GM19372 (cell line): ENCODE measurements around the gene PRPSAP2.
"Not testable (repeated sequence)": the region's sequence is repeated elsewhere in the genome, so short reads cannot be mapped to it uniquely, and the experiment has no call there.

Experiments used
- ATAC-seq: cut with Tn5 transposase; IDR thresholded peaks from one replicate; pipeline ENCODE4 v1.9.1; 2021; ENCODE audit warnings: mild to moderate bottlenecking, low read depth, moderate library complexity; ENCODE audit not compliant: unreplicated experiment

The PRPSAP2 gene

GRCh38 chr17:18888766-18889290, 30.9 kb downstream of the PRPSAP2 start:
- ATAC-seq = no peak

- no peak for ATAC-seq
Observed at GRCh38 chr17:18889658-18890057, 31.7 kb downstream of the PRPSAP2 start.

DNA sequence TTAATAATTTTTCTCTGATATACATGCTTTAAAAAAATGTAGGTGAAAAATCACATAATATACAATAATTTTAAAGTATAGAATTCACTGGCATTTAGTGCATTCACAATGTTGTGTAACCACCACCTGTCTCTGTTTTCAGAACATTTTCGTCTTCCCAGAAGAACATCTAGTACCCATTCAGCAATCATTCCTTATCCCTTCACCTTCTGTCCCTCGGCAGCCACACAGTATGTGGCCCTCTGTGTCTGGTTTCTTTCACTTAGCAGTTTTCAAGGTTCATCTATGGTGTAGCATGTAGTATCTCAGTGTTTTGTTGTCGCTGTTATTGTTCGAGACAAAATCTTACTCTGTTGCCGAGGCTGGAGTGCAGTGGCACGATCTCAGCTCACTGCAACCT, 33.6 kb downstream of the PRPSAP2 start:
- ATAC-seq = no peak

GRCh38 chr17:18896146-18896545, 38.2 kb downstream of the PRPSAP2 start:
- no peak for ATAC-seq

DNA sequence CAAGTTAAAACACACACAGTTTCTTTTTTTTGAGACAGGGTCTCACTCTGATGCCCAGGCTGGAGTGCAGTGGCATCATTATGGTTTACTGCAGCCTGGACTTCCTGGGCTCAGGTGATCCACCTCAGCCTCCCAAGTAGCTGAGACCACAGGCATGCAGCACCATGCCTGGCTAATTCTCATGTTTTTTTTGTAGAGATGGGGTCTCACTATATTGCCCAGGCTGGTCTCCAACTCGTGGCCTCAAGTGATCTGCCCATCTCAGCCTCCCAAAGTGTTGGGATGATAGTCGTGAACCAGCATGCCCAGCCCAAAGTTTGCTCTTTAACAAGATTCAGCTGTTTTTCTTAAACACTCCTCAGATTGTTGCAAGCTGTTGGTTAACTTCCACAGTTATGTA, 39.0 kb downstream of the PRPSAP2 start:
- ATAC-seq = no peak

DNA sequence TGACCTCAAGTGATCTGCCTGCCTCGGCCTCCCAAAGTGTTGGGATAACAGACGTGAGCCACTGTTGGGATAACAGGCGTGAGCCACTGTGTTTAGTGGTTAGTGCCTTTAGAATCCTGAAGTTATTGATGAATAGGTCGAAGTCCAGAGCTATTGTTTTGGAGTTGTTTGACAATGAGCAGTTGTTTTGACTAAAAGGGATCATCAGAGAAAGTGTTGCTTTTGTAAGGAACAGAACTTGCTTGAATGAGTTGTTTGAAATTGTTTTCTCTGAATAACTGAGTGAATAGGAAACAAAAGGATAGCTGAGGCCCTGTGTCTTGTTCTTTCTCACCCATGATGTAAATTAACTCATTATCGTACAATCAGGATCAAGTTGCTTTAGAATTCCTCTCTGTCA, 46.6 kb downstream of the PRPSAP2 start:
- ATAC-seq = no peak

DNA sequence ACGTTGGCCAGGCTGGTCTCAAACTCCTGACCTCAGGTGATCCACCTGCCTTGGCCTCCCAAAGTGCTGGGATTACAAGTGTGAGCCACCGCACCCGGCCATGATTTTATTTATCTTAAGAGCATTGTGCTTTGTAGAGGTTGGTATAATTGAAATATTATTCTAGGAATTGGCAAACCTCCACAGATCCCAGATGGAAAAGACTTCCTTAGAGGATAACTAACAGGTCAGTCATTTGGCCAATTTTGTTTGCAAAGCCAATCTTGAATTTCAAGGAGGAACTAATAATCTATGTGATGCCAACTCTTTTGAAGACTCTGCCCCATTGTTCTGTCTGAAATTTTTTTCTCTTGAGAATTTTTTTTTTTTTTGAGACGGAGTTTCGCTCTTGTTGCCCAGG, 47.3 kb downstream of the PRPSAP2 start:
- no peak for ATAC-seq

DNA sequence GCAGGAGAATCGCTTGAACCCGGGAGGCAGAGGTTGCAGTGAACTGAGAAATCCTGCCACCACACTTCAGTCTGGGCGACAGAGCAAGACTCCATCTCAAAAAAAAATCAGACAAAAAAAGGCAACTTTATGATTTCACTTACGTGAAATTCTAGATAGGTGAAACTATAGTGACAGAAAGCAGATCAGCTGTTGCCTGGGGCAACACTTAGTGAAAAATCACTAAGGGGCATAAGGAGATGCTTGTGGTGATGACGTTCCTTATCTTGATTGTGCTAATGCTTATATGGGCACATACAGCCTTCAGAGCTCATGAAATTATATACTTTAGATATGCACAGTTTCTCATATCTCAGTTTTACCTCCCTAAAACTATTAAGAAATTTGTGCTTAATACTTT, 52.4 kb downstream of the PRPSAP2 start:
- ATAC-seq = no peak

GRCh38 chr17:18910881-18911280, 53.0 kb downstream of the PRPSAP2 start:
- no peak for ATAC-seq

GRCh38 chr17:18916816-18917500, 59.0 kb downstream of the PRPSAP2 start:
- no peak for ATAC-seq

DNA sequence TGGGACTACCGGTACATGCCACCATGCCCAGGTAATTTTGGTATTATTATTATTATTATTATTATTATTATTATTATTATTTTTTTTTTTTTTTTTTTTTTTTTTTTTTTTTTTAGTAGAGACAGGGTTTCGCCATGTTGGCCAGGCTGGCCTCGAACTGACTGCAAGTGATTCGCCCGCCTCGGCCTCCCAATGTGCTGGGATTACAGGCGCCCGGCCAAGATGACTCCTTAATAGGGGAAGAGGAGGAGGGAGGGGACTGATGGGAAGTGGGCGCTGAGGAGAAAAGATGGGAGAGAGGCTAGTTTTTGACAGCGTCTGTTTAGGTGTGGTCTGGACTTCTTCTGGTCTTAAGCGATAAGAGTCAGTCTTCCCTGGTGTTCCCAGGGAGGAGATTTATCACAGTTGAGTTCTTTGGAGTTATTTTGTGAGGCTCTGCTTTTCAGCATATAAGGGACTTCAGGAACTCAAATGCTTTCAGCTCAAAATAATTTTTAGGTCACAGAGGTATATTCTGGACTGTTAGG, 59.6 kb downstream of the PRPSAP2 start:
- no peak for ATAC-seq

- ATAC-seq = no peak
Observed at GRCh38 chr17:18919963-18920362, 62.0 kb downstream of the PRPSAP2 start.

GRCh38 chr17:18920911-18921441, 63.0 kb downstream of the PRPSAP2 start:
- ATAC-seq = no peak

- ATAC-seq = no peak
Observed at GRCh38 chr17:18921485-18921884, 63.6 kb downstream of the PRPSAP2 start.

GRCh38 chr17:18921912-18922451, 64.1 kb downstream of the PRPSAP2 start:
- ATAC-seq = peak; percentile 67

DNA sequence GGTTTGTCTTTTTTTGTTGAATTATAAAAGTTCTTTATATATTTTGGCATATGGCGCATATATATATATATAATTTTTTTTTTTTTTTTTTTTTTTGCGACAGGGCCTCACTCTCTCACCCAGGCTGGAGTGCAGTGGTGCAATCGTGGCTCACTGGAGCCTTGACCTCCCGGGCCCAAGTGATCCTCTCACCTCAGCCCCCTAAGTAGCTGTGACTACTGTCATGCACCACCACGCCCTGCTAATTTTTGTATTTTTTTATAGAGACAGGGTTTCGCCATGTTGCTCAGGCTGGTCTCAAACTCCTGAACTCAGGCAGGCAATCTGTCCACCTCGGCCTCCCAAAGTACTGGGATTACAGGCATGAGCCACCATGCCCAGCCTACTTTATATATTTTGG, 64.7 kb downstream of the PRPSAP2 start:
- ATAC-seq = not testable (repeated sequence)

GRCh38 chr17:18925187-18925586, 67.3 kb downstream of the PRPSAP2 start:
- no peak for ATAC-seq

DNA sequence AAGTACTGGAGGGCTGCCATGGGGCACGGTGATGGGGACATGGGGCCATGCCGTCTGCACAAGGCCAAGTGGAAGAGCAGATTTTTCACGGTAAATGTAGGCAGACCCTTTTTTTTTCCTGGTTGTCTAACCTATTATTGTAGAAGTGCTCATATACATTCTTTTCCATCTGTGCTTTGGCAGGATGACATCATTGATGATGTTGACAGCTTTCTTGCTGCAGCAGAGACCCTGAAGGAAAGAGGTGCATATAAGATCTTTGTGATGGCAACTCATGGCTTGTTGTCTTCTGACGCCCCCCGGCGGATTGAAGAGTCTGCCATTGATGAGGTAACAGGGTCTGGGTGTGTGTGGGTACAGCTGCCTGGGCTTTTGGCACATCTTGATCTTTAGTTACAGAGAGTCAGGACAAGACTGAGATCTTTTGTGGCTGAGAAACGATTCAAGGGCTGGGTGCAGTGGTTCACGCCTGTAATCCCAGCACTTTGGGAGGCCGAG, 70.7 kb downstream of the PRPSAP2 start:
- ATAC-seq = no peak

GRCh38 chr17:18932360-18933055, 74.6 kb downstream of the PRPSAP2 start:
- ATAC-seq = no peak

GRCh38 chr17:18933102-18934058, 75.4 kb downstream of the PRPSAP2 start:
- ATAC-seq = no peak
